ENCODE results near the gene FBXL13. TPM values are rescaled to one million over a fixed set of nuclear protein-coding genes. Genes with fewer than 3 reads are reported as not detected.
"Not testable (repeated sequence)": the region's sequence is repeated elsewhere in the genome, so short reads cannot be mapped to it uniquely, and the experiment has no call there.

The FBXL13 gene
- total RNA-seq, result 2.5 TPM

DNA sequence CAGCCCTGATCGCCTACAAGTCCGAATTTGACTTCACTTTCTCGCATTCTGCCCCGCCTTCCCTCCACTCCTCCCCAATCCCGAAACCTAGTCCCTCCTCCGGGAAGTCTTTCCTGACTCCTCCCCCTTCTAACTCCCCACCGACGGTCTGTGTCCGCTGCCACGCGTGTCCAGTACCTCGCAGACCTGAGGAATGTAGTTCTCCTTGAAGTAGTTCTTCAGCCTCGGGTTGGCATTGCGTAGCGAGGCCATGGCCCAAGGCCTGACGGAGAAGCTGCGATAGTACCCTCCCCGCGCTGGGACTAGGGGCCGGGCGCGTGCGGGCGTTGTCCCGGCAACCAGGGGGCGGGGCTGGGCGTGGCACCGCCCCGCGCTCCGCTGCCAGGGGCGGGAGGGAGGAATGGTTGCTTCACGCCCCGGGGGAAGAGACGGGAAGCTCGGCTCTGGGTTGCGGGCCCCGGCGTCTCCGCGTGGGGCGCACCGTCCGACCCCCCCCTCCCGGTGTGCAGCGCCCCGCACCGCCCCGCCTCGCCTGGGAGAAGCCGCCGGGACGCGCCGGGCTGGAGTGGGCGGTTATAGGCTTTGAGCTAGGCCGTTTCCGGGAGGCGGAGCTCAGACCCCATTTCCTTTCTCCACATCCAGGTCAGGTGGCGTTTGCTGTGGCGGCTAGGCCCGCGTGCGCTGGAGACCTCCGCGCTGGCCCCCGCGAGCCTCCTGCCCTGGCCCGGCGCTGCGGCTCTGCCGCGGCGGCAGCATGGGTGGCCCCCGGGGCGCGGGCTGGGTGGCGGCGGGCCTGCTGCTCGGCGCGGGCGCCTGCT, at the start of gene FBXL13, which contains the start of gene ARMC10:
TSS of gene FBXL13 (minus strand) at position 278 of the 818 bp plus-strand sequence.
TSS of gene ARMC10 (plus strand) at position 622 of the 818 bp plus-strand sequence. CDS start at position 755, 133 bp downstream.
- peak; percentile 90 for DNase-seq (ENCODE audit: low spot score)

DNA sequence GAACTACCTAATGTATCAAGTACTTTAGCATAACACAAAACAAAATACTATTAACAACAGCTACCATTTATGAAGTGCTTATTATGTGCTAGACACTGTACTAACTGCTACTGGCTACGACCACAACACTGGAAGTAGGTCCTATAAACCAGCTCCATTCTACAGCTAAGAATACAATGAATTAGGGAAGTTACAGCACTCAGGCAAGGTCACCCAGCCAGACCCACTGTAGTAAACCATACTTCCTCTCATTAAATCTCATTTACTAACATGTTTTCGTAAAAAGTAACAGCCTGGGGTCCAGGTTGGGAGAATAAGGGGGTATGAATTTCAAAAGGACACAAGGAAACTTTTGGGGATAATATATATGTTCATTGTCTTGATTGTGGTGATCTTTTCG, 48.9 kb upstream of the FBXL13 start:
- no peak for DNase-seq (ENCODE audit: low spot score)

- no peak for DNase-seq (ENCODE audit: low spot score)
Measured at GRCh38 chr7:103121641-103122040, 47.0 kb upstream of the FBXL13 start.

- DNase-seq (ENCODE audit: low spot score), result no peak
Measured at GRCh38 chr7:103120362-103120761, 45.8 kb upstream of the FBXL13 start.

DNA sequence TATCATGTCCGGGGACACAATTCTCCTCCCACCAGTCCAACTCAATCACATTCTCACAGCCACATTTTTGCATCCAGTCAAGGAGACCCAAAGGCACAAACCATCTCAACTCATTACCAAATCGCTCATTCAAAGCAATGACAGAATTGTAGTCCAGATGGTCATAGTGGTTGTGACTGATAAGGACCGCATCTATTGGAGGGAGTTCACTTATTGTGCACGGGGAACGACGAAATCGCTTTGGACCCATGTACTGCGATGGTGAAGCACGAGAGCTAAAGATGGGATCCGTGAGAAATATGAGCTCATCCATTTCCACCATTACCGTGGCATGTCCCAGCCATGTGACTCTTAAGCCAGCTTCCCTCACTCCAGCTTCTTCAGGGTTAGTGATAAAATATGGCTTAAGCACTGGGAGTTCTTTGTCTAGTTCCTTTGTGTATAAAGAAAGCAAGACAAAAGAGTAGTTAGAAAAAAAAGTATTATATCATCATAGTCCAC, 45.2 kb upstream of the FBXL13 start:
- DNase-seq (ENCODE audit: low spot score), result no peak

DNA sequence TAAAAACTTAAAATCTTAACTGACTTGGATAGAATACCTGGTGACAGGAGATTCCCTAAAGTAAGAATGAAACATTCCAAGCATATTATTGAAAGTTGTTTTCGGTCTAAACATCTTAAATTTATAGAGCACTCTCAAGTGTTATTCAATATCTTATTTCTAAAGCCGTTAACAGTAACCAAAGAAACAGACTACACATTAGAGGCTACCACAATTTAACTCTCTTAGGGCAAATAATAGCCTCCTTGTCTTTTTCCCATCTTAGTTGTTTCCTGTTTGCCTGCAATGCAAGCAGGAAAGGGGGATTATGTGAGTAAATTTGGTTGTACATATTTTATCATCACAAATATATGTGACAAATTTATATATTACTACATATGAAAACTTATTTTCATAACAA, 42.9 kb upstream of the FBXL13 start:
- DNase-seq (ENCODE audit: low spot score), result no peak

DNA sequence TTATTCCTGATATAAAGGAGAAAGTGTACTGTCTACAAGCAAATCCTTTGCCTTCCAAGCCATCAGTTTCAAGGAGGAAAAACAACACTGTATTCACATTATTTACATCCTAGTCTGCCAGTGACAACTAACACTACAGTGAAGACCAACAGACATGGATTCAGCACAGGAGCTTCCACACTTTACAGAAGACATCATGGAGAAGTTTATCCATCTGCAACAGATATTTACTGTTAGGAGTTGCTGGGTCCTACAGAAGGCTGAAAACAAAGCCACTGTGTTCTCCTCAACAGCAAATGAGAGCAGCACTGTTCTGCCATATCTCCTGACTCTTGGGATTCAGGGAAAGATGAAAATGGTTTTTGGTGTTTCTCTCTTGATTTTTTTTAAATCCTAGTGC, 42.4 kb upstream of the FBXL13 start:
- no peak for DNase-seq (ENCODE audit: low spot score)

DNA sequence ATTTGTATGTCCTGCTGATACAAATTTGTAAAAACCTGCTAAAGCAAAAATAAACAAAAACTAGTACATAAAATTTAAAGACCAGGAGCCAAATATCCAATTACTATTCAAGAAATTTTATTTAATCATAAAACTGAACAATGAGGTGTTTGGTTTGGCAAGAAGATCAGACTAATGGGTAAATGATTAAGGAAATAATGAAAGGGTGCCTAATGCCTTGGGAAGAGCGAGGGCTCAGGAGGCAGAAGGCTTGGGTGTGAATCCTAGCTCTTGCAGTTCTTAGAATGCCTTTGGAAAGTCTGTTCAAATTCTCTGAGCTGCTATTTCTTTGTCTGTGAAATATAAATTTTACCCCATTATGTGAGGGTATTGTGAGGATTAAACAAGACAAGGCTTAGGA, 41.9 kb upstream of the FBXL13 start:
- no peak for DNase-seq (ENCODE audit: low spot score)

DNA sequence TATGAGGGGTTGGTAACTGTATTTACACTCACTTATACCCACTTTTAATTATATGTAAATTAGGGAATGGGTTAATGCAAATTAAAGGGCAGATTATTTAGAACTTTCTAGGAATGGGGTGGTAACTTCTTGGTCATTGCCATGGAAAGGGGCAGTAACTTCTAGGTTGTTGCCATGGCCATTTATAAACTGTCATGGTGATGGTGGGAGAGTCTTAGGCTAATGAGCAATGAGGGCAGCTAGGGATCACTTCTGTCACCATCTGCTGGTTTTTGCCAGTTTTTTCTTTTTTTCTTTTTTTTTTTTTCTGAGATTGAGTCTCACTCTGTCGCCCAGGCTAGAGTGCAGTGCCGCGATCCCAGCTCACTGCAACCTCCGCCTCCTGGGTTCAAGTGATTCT, 41.2 kb upstream of the FBXL13 start:
- no peak for DNase-seq (ENCODE audit: low spot score)

DNA sequence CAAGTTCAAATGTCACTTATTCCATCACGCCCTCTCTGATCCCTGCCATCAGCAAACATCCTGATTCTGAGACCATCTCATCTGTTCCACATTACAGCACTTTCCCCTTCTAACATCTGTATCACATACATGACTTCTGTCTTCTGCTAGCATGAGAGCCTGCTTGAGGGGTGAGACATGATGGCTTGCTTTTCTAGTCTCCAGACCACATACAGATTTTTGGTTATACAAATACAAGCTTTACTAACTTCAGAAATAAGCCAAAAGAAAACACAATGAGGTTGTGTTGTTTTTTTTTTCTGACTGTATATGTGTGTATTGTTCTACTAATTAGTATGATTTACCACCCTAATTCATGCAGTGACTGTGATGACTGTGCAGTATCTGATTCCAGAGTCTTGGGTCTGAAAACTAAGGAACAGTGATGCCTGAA, 40.0 kb upstream of the FBXL13 start:
- no peak for DNase-seq (ENCODE audit: low spot score)

DNA sequence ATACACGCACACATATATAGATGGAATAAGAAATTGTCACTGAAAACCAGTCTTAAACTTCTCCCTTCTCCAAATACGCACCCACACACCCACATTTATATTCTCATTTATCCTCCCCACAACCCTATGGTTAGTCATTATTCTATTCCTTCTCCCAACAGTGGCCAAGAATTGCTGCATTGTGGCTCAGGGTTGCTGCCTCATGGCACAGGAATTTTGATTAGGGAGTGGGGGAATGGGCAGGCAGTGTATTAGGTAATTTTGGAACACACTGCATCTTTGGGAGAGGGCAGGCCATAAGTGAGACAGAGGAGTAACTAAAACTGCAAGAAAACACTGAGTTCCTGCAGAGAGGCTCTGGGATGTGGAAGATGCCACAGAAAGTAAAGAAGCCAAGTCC, 38.6 kb upstream of the FBXL13 start:
- no peak for DNase-seq (ENCODE audit: low spot score)

DNA sequence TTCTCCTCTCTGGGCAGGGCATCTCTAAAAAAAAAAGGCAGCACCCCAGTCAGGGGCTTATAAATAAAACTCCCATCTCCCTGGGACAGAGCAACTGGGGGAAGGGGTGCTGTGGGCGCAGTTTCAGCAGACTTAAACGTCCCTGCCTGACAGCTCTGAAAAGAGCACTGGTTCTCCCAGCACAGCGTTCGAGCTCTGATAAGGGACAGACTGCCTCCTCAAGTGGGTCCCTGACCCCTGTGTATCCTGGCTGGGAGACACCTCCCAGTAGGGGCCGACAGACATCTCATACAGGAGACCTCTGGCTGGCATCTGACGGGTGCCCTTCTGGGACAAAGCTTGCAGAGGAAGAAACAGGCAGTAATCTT, 32.1 kb upstream of the FBXL13 start:
- not testable (repeated sequence) for DNase-seq (ENCODE audit: low spot score)

DNA sequence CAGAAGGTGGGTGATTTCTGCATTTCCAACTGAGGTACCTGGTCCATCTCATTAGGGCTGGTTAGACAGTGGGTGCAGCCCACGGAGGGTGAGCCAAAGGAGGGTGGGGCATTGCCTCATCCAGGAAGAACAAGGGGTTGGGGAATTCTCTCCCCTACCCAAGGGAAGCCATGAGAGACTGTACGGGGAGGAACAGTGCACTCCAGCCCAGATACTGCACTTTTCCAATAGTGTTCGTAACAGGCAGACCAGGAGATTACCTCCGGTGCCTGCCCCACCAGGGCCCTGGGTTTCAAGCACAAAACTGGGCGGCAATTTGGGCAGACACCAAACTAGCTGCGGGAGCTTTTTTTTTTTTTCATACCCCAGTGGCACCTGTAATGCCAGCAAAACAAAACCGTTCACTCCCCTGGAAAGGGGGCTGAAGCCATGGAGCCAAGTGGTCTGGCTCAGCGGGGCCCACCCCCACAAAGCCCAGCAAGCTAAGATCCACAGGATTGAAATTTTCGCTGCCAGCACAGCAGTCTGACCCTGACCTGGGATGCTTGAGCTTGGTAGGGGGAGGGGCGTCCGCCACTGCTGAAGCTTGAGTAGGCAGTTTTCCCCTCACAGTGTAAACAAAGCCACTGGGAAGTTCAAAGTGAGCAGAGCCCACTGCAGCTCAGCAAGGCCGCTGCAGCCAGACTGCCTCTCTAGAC, 31.6 kb upstream of the FBXL13 start:
- DNase-seq (ENCODE audit: low spot score), result no peak

GRCh38 chr7:103101543-103101942, 26.9 kb upstream of the FBXL13 start:
- DNase-seq (ENCODE audit: low spot score), result no peak

- no peak for DNase-seq (ENCODE audit: low spot score)
Measured at GRCh38 chr7:103100348-103100747, 25.8 kb upstream of the FBXL13 start.

GRCh38 chr7:103097041-103097440, 22.4 kb upstream of the FBXL13 start:
- DNase-seq (ENCODE audit: low spot score), result no peak

DNA sequence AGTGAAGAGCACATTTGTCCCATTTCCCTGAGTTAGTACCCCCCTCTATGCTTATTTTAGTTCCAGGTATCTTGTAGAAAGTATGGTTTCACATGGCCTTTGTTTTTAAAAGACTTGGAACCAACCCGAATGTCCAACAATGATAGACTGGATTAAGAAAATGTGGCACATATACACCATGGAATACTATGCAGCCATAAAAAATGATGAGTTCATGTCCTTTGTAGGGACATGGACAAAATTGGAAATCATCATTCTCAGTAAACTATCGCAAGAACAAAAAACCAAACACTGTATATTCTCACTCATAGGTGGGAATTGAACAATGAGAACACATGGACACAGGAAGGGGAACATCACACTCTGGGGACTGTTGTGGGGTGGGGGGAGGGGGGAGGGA, 21.0 kb upstream of the FBXL13 start:
- DNase-seq (ENCODE audit: low spot score), result not testable (repeated sequence)

DNA sequence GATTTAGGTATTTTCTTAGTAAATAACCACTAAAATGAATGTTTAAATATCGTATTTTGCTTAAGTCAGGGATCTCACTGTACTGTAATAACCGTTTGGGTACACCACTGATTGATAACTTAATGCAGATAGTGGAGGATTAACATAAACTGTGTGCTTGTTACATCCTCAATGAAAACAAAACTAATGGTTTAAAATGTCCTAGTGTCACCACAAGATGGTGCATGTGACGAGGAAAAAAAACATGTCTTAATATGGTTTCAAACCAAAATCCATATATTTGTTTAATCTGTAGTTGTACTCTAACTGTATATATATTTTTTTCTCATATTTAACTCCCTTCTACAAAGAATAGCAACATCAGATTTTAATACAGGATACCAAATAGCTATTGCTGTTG, 19.5 kb upstream of the FBXL13 start:
- DNase-seq (ENCODE audit: low spot score), result no peak

- DNase-seq (ENCODE audit: low spot score), result no peak
Measured at GRCh38 chr7:103093429-103093828, 18.8 kb upstream of the FBXL13 start.

- DNase-seq (ENCODE audit: low spot score), result not testable (repeated sequence)
Measured at GRCh38 chr7:103092321-103092720, 17.7 kb upstream of the FBXL13 start.

DNA sequence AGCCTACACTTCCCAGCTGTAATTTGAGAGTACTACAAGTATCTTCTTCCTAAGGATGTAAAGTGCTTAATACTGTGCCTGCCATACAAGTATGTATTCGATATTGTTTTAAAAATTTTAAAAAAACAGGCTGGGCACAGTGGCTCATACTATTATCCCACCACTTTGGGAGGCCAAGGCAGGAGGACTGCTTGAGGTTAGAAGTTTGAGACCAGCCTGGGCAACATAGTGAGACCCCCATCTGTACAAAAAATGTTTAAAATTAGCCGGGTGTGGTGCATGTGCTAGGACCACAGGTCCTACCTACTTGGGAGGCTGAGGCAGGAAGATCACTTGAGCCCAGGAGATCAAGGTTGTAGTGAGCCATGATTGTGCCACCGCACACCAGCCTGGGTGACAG, 8.6 kb upstream of the FBXL13 start:
- DNase-seq (ENCODE audit: low spot score), result no peak

DNA sequence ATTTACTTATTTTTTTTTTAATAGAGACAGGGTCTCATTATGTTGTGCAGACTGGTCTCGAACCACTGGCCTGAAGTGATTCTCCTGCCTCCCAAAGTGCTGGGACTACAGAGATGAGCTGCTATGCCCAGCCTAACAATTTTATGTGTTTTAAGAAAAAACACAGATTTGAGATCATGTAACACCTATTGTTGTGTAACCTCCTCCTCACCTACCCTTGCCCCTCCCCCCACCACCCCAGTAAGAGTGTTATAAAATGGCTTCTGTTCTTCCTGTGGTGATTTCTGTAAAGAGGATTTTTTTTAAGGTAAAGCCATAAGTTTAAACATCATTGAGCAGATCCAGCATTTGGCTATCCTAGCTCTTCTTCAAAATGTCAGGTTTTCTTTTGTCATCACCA, 7.9 kb upstream of the FBXL13 start:
- DNase-seq (ENCODE audit: low spot score), result no peak

GRCh38 chr7:103080923-103081322, 6.3 kb upstream of the FBXL13 start:
- DNase-seq (ENCODE audit: low spot score), result no peak
